ENCODE results near the gene UBE2J2.

UBE2J2 gene

DNA sequence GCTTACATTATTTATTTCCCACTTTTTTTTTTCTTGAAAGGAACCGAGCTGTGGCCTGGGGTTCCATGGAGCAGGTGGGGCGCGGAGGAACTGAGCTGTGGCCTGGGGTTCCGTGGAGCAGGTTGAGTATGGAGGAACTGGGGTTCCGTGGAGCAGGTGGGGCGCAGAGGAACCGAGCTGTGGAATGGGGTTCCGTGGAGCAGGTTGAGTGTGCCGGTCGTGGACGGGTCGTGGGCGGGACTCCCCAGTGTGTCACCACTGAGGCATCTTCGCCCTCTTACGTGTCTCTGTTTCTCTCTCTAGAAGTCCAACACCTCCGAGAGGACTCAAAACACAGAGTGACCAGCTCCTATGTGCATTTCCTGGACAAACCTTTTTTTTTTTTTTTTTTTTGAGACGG is 5.4 kb upstream of the UBE2J2 start:
- no peak for DNase-seq

DNA sequence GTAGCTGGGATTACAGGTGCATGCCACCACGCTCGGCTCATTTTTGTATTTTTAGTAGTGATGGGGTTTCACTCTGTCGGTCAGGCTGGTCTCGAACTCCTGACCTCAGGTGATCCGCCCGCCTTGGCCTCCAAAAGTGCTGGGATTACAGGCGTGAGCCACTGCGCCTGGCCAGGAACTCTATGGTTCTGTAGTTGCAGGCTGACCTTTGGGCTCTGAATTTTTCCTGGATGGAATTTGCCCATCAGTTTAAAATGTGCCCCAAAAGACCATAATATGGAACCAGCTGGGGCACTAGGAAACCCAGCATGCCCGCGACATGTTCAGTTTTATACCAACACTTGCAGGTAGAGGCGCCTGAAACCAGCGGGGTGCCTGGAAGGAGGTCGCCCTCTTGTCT is 5.0 kb upstream of the UBE2J2 start:
- DNase-seq = no peak

DNA sequence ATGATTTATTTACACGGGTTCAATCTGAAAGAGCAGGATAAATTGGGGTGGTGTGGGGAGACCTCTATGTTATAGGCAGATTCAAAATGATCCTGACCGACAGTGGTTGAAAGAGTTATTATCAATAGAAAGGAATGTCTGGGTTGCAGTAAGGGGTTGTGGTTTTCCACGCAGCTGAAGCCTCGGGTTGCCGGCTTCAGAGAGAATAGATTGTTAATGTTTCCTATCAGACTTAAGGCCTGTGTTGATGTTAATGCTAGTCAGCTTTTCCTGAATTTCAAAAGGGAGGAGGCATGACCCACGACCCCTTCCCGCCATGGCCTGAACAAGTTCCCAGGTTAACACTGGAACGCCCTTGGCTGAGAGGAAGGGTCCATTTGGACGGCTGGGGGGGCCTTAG is 2.2 kb upstream of the UBE2J2 start:
- no peak for DNase-seq

DNA sequence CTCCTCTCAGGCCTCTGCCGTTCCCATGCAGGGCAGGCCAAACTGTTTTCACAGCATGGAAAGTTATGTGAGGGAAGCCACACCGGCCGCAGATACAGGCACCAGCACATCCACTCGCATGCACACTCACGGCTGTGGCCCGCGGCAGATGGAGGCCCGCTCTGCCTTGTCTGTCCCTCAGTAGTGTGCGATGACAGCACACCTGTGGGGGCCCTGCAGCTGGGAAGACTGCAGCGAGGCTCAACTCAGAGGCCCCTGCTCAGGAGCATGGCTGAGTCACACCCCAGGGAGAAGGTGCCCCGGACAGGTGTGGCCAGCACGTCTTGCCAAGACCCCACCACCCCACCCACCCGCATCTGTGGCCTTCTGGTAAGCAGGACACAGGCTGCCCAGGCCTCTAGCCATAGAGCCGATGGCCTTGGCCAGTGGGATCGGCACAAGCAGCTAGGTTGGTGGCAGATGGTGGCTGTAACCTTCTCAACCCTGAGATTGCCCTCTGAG is 1.3 kb upstream of the UBE2J2 start:
- DNase-seq = no peak

DNA sequence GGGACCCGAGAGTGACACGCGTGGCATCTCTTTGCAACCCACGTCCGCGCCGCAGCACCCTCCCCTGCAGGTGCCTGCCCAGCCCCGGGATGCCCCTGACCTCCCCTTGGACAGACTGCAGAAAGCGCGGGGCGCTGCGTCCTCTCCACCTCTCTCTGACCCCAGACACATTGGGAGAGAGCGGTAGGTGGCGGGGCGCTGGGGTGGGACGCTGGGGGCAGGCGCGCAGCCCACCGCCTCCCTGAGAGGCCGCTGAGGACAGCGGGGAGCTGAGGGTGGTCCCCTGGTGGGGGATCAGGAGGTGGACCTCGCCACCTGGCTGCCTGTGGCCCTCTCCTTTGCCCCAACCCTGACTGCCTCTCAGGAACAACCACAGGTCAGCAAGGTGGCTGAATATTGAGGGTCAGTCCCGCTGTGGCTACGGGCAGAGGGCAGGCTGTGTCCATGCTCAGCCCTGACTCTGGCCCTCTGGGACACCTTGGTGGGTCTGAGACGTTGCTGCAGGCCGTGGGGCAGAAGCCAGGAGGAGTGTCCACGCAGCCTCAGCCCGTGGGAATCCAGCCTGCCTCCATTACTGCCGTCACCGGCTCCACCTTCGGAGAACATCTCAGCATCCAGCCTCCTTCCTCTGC is 761 bp upstream of the UBE2J2 start:
- no peak for DNase-seq

DNA sequence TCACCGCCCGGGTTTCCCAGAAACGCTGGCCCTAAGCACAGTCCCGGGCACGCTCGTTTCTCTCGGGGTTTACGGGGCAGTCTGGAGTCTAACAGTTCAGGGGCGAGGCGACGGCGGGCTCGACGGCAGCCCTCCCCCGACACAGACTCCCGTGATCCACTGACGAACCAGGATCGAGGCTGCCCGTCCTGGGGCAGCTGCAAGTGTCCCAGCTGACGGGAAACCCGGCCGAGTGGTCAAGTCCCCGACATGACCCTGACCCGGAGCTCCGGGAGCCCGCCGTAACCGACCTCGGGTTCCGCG is 494 bp downstream of the UBE2J2 start:
- DNase-seq = no peak

DNA sequence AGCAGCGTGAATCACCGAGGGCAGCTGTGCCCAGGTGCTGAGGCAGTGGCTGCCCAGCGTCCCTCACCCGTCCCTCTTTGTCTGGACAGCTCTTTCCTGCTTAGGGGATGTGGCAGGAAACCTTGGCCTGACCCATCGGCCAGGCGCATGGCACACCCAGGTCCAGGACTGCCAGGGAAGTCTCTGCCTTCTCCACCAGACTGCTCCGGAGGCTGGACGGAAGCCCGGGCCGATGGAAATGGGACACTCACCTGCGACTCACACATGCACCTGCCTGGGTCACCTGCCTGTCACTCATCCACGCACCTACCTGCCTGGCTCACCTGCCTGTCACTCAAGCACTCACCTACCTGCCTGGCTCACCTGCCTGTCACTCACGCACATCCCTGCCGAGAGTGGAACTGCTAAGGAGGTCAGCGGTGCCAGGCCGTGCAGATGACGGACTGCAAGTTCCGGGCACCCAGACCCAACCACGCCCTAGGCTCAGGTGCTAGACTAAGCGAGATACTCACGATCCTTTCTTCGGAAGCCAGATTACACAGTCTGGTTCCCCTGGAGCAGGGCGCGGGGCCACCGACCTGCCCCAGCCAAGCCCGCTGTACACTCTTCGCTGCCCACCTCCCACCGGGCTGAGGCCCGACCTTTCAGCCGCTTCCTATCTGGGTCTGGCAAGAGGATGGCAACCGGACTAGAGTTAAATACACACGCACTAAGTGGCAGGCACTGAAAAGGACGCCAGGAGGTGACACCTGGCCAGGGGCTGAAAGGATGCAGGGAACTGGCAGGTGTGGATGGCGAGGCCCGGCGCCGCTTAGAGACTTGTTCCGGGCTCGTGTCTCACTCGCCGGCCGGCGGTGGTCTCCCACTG is 1.1 kb downstream of the UBE2J2 start:
- no peak for DNase-seq

DNA sequence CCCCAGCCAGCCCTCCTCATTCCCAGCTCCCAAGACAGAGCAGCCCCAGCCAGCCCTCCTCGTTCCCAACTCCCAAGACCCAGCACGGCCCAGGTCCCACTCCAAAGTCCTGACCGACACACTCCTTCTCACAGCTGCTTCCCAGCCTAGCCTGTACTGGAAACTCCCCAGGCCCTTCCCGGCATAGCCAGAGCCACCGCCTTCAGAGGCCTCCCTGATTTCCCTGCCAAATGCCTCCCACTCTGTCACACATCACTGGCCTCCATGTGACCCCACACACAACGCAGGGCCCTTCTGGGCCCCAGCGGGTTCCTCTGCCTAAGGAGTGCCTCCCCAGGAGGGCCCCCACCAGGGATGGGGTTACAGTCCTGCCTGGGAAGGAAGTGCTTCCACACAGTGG is 2.8 kb downstream of the UBE2J2 start:
- no peak for DNase-seq

DNA sequence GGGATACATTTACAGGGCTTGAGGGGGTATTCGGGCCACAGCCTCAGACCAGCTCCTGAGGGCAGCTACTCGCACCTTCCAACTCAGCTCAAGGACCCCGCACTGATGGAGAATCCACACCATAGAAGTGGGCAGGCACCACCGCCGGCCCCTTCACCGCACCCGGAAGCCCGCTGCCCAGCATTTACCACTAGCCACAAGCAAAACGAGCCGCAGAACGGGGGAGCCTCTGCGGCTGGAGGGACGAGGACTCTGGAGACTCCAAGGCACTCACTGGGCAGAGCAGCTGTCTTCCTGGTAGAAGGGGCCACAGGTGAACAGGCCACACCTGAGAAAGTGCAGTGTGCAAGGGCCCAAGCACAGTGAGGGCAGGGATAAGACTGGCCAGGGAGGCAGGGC is 5.4 kb downstream of the UBE2J2 start:
- no peak for DNase-seq

DNA sequence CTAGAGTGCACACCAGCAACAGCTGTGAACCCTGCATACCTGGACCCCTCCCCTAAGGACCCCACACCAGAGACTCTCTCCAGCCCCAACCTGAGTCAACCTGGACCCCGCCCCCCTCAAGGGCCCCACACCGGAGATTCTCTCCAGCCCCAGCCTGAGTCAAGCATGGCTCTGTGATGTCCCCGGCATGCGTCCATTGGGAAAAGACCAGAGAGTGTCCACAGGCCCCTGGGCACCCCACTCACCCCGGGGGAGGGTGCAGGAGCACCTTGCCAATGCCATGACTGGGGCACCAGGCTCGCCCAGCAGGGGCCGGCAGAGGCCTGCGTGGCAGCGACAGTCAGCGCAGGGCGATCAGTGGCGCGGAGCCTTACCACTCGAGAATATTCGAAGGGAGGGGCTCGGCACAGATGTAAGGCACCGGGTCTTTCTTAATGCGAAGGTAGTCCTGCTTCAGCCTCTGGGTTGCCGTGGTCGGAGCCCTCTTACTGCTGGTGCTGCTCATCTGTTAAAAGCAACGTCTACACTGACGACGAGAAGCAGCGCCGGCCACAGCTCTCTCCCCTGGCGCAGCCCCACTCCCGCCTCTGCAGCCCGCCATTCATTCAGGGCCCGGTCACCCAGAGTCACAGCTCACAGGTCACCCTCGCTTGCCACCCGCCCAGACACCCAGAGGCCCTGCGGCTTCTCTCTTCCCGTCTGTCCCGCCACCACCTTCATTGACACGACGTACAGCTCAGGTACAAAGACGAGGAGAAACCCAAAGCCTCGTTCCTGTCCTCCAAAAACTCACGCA is 6.0 kb downstream of the UBE2J2 start:
- no peak for DNase-seq

DNA sequence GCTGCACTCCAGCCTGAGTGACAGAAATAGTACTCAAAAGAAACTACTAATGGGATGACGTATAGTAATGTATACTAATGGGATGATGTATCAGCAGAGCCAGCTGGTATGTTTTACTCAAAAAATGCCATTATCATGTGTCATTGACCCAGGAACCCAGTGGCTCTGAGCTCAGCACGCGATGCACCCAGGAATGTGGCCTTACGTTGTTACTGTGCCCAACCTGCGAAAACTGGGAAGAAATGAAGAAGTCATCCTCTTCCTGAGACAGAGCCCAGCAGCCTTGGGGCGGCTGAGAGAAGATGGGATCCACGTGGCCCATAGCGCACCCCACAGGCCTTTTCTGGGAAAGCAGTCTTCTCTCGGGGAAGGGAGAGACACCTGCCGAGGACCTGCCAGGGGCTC is 8.8 kb downstream of the UBE2J2 start:
- no peak for DNase-seq

DNA sequence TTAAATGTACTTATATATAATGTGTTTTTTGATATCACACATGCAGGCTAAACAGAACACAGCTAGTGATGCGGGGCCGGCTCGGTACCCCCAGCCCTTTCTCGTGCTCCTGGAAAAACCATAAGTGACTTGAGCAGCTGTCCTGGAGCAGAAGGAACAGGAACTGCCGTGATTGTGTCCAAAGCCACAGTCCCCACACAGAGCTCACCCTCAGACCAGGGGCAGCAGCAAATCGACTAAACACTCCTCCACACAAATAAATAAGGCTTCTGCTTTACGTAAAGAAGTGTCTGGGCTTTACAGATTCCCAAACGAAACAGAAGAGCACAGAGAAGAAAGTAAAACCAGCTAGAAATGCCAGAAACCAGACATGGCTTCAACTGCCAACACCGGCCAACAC is 9.6 kb downstream of the UBE2J2 start:
- no peak for DNase-seq

DNA sequence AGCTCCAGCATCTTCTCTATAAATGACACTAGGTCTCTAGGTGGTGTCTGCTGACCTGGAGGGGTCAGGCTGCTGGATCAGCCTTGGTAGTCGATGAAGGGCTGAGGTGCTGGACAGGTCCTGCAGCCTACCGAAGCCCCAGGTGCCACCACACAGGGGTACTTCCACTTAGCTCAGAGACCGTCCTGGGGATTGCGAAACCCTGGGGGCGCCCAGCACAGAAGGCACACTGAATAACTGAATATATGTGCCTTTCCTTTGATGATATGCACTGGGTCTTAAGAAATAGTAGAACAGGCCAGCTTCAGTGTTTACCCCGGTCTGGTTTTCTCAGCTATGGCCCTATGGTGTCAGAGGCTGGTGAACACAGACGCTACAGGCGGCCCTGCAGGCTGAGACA is 10.9 kb downstream of the UBE2J2 start:
- DNase-seq = no peak

DNA sequence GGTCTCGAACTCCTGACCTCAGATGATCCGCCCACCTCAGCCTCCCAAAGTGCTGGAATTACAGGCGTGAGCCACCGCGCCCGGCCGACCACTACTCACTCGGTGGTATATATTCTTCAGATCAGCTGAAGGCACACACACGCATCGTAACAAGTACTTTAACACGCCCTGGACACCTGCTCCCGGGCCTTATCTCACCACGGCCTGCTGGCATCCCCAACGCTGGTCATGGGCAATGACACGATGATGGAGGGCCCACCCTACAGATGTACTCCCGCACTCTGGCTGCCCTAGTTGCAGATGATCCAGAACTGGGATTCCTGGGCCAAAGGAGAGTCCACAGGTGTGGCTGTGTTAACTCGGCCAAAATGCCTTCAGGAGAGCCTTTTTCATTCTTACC is 11.6 kb downstream of the UBE2J2 start:
- no peak for DNase-seq

DNA sequence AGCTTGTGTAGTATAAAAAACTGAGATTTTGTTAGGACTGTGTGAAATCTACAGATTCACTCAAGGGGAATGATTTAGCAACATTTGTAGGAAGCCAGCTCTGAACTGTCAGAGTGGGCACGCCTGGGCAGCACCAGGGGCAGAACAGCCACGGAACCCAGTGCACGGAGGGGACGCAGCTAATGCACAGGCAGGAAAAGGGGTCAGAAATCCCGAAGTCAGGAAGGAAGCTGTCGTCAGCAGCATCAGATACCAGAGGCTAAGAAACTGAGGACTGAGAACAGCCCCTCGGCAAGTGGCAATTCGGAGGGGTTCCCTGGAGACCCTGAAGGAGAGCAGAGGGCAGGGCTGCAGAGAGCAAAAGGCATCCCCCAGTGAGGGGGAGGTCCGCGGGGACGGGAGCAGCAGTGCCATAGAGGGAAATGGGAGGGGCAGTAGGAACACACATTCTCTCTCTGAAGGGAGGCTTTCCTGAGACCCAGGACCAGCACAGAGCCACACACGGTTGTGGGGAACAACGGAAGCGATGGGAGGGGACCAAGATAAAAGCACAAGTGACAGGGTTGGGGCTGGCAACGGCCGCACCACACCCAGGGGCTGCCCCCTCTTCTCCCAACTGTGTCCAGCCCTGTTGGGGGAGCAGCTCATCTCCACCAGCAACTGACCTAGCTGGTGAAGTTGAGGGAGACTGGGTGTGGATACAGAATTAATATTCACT is 12.7 kb downstream of the UBE2J2 start:
- no peak for DNase-seq

DNA sequence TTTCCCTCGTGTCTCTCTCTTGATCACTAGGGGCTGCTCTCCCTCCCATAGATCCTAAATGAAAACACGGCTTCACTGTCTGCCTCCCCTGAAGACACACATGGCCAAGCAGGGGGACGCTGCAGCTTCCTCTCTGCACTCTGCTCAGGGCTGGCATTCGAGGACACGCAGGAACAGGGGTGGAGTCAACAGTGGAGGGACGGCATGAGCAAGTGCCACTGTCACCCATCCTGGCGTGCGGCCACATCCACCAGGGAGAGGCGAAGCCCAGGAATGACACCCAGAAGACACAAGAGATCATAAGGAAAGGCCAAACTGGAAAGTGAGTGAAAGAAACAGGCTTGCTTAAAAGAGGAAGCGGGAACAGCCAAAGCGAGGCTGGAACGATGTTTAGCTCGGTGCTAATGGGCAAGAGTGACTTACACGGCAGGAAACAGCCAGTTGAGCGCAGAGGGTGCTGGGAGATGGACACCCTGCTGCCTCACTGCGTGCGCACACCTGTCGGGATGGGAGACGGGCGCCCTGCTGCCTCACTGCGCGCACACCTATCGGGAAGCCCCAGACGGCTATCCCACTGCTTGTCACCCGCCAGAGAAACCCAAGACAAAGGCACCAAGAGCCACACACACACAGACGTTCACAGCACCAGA is 13.6 kb downstream of the UBE2J2 start:
- no peak for DNase-seq

DNA sequence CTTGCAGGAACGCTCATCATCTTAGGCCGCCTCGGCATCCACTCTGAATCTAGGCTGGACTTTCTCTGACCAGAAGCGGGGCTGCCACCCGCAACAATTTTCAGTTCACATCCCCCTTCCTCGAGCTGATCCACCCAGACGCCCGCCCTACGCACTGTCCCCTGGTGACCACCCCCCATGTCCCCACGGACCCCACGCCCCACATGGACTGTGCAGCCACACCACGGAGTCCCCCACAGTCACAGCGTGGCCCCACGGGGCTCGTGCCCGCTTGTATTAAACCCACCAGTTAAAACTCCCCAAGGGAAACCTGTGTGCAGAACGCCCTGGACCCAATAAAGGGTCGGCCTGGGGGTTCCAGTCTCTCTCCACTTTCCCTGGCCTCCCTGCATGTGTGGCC is 14.1 kb downstream of the UBE2J2 start:
- DNase-seq = no peak

DNA sequence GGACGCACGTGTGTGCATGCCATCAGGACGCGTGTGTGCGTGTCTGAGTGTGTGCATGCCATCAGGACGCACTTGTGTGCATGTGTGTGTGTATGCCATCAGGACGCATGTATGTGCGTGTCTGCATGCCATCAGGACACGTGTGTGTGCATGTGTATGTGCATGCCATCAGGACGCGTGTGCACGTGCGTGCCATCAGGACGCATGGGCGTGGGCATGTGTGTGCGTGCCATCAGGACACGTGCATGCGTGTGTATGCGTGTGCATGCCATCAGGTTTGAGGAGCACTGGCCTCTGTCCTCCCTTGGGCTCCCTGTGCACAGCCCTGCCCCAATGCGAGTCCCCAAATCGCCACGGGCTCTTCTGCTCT is 14.6 kb downstream of the UBE2J2 start:
- DNase-seq = no peak

DNA sequence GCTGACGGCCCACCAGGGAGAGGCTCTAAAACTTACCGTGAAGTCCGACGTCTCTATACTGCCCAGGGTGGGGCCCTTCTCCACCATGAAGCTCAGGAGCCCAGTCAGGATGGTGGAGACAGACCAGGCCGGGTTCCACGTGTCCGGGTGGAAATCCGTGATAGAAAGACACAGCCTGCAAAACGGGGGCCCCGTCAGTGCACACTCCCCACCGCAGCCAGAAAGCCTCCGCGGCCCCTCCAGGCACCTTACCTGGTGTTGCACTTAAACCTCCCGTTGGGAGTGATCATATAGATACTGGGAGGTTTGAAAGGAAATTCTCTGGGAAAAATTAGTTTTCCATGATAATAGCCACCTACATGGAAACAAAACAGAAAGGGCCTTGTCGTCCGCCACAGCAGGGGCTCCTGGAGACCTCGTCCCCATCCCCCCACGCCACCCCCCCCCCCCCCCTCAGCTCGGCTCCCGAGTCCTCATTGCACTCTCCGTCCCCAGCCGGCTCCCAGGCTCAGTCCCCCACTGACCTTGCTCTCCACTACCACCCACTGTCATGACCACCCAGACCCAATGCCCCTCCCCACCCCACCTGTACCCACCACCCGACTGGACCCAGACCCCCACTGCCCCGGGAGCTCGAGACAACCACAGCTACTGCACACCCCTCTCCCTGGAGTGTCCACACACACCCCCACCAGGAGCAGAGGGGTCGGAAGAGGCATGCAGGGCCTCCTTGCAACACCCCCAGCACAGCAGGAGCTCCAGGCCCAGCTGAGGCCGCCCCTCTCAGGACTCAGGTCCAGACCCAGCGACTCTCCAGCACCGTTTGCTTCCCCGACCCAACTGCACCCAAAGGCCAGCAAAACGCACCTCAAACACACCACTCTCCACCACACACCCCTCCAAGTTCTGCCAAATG is 16.4 kb downstream of the UBE2J2 start:
- DNase-seq = no peak

DNA sequence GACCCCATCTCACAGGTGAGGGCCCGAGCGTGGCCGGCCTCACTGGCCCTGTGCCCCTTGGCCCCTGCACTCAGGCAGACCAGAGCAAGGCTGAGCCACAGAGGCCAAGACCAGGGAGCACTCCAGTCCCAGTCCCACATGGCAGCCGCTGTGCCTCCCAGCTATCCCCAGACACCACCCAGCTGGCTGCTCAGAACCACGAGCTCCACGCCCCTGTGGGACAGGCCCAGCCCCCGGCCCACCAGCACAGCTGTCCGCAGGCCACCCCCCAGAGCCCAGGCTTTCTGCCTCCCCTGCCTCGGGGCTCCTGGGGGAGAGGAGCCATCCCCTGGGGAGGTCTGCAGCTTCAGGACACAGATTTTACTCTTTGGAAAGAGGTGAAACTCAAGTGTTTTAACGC is 18.0 kb downstream of the UBE2J2 start:
- DNase-seq = no peak

DNA sequence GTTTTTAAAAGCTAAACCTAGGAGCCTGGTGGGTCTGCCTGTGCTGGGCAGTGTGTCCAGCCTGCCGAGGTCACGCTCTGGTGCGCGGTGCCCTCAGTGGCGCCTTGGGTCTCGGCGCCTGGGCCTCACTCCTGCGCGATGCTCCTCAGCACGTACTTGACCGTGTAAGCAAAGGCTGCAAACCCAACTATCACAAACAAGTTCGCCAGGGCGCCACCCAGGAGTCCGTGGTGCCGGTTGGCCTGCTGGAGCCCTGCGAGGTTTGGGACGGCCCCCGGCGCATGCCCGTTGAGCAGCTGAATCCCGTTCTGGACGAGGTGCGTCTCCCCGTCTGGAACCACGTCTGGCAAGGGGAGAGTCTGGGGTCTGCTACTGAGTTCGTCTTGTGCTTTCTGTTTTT is 18.6 kb downstream of the UBE2J2 start:
- DNase-seq = no peak

DNA sequence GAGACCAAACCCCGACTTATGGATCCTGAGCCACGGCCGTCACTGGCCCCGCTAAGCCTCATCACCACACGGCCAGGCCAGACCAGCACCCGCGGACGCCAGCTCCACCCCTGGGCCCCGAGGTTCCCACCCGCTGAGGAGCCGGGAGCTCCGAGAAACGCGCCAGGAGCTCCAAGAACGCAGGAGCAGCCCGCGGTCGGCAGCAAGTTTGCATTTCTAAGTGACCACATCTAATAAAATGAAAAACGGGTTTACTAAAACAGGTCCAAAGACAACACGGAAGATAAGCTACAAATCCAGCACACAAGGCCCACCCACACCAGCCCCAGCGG is 19.0 kb downstream of the UBE2J2 start:
- DNase-seq = no peak

All from NCI-H2081 treated with DMSO at 0.1 percent for 48 hours (cell line).